Measurements from ENCODE around the gene OLFML2A.
"Not testable (repeated sequence)": the region's sequence is repeated elsewhere in the genome, so short reads cannot be mapped to it uniquely, and the experiment has no call there.

OLFML2A gene

DNA sequence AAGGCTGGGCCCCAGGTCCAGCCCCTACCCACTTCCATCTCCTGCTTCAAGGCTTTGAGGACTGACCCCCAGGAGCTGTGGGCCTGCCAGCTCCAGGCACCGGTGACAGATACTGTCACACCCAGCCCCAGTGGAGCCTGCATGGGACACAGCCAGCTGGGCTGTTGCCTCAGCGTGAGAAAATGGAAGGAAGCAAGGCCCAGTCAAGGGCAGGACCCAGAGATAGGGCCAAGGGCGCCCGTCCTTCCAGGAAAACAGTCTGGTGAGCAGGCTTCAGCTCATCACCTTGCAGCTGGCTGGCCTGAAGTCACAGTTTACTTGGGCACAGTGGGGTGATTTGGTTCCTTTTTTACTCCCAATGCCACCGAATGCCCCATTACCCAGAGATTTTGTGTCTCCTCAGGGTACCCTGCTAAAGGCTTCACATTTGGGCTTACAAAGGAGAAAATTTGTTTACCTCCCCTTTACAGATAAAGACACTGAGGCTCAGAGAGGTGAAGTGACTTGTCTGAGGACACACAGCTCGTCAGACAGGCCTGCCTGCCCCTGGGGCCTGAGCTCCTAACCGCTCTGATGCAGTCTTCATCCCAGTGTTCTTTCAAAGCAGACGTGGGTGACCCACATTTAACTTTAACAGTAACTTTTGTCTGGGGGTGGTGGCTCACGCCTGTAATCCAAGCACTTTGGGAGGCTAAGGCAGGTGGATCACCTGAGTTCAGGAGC is 54.9 kb downstream of the OLFML2A start:
- DNase-seq: no peak

DNA sequence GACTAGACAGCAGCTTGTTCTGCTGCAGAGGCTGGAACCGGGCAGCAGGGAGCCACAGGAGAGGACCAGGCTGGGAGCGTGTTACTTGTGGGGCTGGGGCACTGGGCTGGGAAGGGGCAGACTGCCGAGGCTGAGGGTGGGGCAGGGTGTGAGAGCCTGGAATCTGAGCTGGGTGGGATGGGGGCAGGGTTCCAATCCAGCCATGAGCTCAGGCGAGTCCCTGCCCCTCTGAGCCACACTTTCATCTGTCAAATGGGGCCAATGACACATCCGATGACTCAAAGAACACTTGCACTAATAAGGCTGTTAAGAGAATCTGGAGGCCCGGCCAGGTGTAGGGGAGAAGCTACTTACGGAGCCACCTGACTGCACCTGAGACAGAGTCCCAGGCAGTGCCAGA is 57.7 kb downstream of the OLFML2A start:
- DNase-seq: no peak

DNA sequence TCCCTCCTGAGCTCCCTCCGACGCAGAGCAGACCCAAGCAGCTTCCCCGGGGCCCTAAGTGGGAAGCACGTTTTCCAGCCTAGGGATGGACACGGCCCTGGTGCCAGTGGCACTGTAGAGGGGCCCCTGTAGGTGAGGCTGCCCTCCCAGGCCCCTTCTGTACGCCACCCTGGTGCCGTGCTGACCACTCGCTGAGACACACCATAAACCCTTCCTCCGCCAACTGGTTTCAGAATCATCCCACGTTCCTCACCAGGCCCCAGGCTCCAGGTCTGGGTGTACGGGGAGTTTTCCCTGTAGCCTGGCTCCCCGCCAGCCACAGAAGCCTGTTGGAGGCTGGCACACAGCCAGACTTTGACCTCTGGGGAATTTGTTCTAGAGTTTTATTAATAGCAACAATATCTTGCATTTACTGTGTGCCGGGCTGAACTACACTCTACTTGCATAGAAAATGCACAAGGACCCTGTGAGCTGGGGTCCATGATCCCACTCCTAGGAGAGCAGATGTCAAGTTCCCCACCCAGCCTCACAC is 58.2 kb downstream of the OLFML2A start:
- no peak for DNase-seq

DNA sequence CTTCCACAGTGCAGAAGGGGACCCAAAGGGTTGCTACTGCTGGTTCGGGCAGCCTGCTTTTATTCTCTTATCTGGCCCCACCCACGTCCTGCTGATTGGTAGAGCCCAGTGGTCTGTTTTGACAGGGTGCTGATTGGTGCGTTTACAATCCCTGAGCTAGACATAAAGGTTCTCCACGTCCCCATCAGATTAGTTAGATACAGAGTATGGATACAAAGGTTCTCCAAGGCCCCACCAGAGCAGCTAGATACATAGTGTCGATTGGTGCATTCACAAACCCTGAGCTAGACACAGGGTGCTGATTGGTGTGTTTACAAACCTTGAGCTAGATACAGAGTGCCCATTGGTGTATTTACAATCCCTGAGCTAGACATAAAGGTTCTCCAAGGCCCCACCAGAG is 61.2 kb downstream of the OLFML2A start:
- DNase-seq: not testable (repeated sequence)

DNA sequence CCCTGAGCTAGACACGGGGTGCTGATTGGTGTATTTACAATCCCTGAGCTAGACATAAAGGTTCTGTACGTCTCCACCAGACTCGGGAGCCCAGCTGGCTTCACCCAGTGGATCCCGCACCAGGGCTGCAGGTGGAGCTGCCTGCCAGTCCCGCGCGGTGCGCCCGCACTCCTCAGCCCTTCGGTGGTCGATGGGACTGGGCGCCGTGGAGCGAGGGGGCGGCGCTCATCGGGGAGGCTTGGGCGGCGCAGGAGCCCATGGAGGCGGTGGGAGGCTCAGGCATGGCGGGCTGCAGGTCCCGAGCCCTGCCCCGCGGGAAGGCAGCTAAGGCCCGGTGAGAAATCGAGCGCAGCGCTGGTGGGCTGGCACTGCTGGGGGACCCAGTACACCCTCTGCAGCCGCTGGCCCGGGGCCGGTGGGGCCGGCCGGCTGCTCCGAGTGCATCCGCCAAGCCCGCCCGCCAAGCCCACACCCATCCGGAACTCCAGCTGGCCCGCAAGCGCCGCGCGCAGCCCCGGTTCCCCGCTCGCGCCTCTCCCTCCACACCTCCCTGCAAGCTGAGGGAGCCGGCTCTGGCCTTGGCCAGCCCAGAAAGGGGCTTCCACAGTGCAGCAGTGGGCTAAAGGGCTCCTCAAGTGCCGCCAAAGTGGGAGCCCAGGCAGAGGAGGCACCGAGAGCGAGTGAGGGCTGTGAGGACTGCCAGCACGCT is 61.8 kb downstream of the OLFML2A start:
- DNase-seq: not testable (repeated sequence)

DNA sequence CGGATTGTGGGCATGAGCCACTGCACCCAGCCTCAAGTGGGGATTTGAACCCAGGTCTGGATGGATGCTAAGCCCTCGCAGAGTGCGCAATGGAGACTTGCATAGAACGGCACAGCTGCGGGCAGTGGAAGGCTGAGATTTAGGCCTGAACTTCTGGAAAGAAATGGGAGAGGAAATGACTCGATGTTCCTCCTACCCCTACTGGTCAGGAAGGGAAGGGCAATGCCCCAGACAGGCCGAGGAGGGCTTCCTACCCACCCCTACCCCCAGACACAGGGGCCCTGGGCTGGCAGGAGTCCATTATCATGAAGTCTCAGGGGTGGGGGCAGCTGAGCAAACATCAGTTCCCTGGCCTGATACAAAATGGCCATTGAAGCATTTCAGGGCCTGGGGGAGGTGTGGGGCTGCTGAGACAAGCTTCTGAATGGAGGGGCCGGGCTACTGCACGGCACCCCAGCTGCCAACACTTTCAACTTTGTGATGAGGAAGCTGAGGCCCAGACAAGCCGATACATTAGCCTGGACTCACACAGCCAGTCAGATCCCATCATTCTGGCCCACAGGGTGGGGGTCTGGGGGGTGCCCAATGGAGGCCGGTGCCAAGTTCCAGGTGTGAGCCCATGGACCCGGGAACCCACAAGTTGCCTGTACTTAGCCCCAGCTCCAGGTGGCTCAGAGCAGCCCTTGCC is 62.8 kb downstream of the OLFML2A start:
- no peak for DNase-seq

DNA sequence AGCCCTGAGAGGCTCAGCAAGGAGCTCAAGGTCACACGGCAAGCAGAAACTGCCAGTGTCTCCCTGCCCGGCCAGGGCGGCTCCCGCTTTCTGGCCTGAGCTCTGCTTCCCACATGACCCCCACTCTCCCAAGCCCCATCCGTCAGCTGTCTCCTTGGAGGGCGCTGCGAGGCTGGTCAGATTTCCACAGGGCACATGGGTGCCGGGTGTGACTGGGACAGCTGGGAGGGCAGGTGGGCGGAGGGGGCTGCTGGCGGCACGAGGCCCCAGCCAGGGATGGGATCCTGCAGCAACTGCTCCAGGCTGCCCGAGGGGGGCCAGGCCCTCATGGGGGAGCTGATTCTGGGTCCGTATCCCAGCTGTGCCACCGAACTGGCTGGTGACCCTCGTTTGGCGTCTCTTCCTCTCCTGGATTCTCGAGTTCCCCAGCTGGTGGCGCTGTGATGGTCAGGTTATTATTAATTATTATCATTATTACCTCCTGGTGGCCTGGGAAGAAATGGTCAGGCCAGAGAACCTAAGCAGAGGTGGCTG is 63.4 kb downstream of the OLFML2A start:
- no peak for DNase-seq

DNA sequence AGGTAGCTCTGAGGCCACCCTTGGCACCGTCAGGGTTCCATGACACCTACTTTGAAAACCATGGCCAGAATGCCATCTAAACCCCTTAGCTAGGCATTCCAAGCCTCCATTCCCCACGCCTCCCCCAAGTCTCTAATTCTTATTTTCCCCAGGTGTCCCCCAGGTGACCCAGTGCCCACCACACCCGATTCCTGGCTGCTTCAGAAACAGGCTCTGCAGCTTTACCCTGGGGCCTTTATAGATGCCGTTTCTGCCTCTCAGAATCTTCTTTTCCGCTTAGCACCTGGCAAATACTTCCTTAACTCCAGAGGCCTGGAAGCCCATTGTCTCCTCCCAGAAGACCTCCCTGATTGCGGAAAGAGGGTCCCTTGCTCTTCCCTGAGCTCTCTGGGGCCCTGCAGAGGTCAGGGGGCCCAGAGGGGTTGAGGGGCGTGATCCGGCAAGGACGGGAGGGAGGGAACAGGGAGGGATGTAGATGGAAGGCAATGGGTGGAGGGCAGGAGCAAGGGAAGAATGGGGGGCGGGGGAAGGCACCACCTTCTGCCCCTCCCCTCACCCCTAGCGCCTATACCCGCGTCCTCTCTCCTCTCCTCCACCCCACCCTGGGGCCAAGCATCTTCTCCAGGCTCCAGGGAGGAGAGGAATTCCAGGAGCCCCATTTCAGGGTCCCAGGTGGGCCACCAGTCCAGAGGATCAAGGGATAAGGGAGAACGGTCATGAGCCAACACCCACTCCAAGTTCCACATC is 64.3 kb downstream of the OLFML2A start:
- no peak for DNase-seq

DNA sequence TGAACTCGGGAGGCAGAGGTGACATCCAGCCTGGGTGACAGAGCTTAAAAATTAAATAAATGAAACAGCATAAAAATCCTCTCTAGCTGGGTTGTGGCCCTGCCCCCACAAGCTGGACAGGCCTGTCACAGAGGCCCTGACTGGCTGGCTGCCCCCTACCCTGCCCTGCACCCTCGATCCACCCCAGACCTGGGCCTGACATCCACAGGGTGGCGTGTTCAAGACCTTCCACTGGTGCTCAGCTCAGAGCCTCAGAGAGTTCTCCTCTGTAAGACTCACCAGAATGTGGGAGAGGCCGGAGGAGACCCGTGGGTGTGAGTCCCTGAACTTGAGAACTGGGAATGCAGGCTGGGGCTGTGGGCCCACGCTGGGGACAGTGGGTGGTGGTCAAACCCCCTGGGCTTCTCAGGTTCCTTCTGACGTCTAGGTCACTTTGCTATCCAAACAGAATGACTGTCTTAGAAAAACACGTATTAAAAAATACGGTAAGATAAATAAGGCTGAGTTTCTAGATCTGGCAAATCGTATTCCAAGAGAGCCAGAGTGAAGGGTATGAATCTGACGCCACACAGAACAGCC is 66.6 kb downstream of the OLFML2A start:
- no peak for DNase-seq

DNA sequence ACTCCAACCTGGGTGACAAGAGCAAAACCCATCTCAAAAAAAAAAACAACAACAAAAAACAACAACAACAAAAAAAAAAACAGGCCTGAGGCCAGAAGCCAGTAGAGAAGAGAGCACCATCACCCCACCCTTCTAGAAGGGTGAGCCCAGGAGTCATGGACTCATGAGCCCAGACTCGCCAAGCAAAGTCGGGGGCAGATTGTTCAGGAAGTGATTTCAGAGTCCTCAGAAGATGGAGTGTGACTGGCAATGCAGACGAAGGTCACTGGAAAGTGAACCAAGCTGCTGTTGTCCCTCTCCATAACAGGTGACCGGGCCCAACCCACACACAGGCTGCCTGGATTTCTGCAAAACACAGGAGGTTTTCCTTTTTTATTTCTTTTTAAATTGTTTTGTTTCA is 67.4 kb downstream of the OLFML2A start:
- no peak for DNase-seq

DNA sequence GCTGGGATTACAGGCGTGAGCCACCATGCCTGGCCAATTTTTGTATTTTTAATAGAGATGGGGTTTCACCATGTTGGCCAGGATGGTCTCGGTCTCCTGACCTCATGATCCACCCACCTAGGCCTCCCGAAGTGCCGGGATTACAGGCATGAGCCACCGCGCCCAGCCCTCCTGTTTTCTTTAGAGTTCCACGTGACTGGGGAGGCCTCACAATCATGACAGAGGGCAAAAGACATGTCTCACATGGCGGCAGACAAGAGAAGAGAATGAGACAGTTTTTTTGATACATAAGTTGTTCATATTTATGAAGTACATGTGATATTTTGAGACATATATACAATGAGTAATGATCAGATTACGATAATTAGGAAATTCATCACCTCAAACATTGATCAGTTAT is 69.5 kb downstream of the OLFML2A start:
- not testable (repeated sequence) for DNase-seq

DNA sequence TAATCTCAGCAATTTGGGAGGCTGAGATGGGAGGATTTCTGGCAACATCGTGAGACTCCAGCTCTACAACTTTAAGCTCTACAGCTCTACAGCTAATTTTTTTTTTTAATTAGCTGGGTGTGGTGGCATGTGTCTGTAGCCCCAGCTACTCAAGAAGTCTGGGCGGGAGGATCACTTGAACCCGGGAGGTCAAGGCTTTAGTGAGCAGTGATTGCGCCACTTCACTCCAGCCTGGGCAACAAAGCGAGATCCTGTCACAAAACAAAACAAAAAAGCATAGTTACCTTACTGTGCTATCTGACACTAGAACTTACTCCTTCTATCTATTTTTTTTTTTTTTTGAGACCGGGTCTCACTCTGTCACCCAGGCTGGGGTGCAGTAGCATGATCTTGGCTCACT is 70.0 kb downstream of the OLFML2A start:
- DNase-seq: no peak

DNA sequence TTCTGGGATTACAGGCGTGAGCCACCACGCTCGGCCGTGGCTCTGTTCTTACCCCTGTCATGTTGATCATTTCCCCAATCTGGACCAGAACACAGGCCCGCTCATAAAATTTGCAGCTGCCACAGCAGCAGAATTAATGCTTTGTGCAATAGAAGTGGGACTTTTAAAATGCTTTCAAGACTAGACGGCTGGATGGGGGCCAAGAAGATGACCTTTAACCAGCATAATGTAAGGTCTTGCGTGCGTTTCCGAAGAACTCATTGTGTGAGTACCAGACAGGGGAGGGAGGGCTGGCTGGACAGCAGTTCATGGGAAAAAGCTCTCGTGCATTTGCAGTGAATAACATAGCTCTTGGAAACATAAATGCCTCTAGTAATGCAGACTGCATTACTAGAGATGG is 72.9 kb downstream of the OLFML2A start:
- no peak for DNase-seq

DNA sequence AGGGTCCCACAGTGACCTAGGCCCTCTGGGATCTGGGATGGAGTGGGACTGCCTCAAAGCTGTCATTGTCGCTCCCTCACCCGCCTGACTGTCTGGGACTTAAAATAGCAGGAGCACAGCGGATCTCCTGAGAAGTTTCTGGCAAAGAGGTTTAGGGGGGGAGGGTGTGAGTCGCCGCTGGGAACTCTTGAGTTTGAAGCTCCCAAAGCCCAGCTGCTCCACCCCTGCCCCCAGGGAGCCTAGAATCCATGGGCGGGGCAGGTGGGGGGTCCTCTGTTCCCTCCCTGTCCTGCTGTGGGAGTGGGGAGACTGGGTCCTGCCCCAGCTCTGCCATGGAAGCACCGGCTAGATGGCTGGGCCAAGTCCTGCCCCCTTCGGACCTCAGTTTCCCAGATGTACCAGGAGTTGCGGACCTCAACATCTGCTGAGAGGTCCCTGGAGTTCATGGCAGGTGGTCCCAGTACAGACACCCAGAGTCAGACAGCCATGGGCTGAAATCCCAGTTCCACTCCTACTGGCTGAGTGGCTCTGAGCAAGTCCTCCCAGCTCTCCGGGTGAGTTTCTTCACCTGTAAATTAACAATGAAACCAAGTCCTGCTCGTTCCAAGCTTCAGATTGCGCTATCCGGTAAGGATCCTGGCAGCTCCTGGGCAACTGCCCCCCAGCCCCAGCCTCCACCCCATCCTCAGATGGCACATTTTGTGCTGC is 75.3 kb downstream of the OLFML2A start:
- DNase-seq: no peak

DNA sequence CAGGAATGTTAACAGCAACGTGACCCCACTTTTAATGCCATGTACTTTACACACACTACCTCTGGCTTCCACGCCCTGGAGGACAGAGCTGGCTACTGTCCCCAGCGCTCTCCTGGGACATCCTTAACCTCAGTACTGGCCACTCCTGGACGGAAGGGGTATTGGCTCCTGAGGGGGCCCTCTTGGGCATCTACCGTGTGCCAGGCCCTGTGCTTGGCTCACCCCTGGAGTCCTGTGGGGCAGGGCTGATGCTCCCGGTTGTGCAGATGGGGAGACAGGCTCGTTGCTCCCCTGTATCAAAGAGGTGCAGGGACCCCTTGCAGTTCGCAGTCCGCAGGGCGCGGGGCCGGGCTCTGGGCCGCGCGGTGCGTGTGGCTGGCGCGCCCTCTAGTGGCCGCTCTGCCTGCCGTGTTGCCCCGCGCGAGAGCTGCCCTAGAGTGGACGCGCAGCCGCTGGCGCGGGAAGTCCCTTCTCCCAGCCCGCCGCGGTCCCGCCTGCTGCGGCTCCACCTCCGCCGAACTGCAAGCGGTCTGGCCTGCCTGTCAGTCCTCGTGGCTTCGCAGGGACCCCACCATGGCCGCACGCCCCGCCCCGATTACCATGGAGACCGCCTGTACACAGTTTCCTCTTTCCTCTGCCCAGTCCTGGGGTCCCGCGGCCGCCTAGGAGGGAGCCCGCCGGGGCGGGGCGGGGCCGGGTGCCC is 76.0 kb downstream of the OLFML2A start, which contains the start of gene WDR38:
TSS of gene WDR38 (plus strand) at position 632 of the 703 bp plus-strand sequence. CDS start 72 bp downstream, outside the sequence.
- DNase-seq: peak; percentile 71

DNA sequence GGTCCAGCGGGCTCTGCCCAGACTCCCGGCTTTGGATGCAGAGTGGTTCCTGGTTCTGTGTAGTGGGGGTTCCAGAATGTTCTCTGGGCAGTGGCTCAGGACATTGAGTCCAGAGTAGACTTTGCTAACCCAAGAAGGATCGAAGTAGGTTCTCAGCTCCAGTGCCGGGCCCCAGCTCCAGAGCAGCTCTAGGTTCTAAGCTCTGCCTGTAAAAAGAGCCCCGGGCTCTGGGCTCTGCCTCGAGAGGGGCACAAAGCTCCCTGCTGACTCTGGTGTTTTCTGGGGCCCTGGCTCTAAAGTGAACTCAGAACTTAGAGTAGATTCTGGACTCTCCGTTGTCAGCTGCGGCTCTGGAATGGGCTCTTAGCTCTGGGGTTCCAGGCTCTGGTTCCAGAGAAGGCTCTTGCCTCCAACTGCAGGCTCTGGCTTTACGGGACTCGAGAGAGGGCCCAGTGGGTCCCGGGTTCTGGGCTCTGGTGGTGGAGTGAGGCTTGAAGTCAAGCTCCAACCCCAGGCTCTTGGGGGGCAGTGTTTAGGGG is 76.7 kb downstream of the OLFML2A start:
- no peak for DNase-seq

DNA sequence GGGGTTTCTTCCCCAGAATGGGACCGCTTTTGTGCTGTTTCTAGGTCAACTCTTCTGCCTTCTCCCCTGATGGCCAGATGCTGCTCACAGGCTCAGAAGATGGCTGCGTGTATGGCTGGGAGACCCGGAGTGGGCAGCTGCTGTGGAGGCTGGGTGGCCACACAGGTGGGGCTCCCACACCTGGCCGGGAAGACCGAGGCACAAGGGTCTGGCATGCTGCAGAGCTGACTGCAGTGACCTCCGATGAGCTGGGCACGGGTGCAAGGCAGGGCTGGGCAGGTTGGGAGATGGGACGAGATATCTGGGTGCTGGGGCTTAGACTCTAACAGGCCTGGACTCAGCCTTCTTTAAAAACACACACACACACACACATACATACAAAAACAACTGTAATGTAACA is 77.2 kb downstream of the OLFML2A start:
- no peak for DNase-seq

DNA sequence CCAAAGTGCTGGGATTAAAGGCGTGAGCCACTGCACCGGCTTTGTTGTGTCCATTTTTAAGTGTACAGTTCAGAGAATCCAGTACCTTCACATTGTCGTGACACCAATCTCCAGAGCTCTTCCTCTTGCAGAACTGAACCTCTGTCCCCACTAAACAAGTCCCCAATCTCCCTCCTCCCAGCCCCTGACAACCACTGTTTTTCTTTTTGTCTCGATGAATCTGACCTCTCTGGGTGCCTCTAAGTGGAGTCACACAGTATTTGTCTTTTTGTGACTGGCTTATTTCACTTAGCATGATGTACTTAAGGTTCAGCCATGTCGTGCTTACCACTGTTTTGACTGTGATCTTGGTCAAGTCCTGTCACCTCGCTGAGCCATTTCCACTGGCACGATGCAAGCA is 77.9 kb downstream of the OLFML2A start:
- DNase-seq: no peak

DNA sequence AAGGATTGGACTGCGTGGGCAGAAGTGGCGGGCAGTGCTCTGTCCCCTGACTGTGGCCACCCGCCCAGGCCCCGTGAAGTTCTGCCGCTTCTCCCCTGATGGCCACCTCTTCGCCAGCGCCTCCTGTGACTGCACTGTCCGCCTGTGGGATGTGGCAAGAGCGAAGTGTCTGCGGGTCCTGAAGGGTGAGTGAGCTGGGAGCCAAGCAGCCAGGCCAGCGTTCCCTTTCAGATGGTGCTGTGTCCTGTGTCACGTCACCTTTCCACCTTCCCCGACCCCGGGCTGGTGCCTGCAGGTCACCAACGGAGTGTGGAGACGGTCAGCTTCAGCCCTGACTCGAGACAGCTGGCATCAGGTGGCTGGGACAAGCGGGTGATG is 78.6 kb downstream of the OLFML2A start:
- no peak for DNase-seq

DNA sequence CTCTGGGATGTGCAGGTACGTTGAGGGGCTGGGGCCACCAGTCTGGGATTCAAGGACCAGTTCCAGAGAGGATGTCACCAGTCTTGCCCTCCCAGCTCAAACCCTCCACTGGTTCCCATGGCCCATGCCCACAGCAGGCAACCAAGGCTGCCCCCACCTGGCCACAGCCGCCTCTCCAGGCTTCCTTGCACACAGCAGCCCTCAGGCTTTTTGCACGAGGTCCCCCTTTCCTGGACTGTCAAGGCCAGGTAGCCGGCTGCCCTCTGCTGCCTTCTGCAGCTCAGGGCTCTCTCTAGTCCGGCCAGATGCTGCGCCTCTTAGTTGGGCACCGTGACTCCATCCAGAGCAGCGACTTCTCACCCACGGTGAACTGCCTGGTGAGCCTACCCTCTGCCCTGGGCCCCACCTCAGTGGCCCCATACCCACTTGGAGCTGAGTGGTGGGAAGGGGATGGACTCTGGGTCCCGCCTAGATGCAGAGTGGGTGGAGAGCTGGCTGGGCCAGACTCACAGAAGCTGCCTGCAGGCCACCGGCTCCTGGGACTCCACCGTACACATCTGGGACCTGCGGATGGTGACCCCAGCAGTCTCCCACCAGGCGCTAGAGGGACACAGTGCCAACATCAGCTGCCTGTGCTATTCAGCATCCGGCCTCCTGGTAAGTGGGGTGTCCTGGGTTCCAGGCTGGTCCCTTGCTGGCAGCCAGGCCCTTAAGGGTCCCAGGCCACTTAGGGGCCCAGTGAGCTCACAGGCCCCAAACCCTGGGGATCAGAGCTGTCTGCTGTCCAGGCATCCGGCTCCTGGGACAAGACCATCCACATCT is 79.2 kb downstream of the OLFML2A start:
- no peak for DNase-seq
